Measurements from ENCODE around the gene ADARB2. TPM values are rescaled to one million over a fixed set of nuclear protein-coding genes. Genes with fewer than 3 reads are reported as not detected.

ADARB2 gene
- total RNA-seq, 1 experiment from 2014 or later, result not detected

DNA sequence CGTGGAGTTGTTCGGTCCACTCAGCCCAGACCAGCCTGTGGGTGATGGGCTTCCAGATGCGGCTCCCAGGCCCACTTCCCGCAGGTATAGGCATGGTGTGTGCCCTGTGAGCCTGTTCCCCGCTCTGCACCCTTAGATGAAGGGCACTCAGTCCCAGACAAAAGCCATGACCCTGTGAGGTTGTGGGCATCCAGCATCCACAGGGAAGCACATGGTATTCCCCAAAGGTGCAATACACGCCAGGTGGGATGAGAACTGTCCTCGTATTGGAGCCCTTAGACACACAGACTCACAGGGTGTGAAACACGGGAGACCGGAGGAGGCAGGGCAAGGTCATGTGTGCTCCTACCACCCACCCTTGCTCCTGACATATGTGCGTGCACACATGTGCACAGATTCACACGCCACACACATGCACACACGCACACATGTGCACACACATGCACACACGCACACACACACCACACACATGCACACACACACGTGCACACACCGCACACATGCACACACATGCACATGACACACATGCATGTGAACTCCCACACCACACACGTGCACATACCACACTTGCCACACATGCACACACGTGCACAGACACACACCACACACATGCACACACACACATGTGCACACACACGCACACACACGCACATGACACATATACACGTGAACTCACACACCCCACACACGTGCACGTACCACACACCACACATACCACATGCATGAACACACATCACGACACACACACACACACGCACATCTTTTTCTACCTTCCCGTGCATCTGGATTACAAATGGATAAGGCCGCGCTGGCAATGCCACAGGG lies 361.8 kb downstream of the ADARB2 start:
- no peak for DNase-seq
- Mint-ChIP-seq H3K4me3 (ENCODE audit: low read depth, unreplicated experiment) (no peak overlapping the region), H3K4me1 (ENCODE audit: low read depth, unreplicated experiment) (no peaks in the 10 kb centered on the region), H3K36me3 (ENCODE audit: insufficient read depth, unreplicated experiment) (no peaks in the 10 kb centered on the region), H3K9me3 (ENCODE audit: low read depth, unreplicated experiment) (peaks cover 4% of the 10 kb centered on the region), H3K27me3 (ENCODE audit: unreplicated experiment) (peaks cover 60% of the 10 kb centered on the region), H3K27ac (ENCODE audit: unreplicated experiment) (no peak overlapping the region)
- CTCF ChIA-PET, result no interaction called here
- intact Hi-C loops (cut with micrococcal nuclease; ENCODE audit: unreplicated experiment), result no loop called here
- BruUV-seq (replicated peaks), result no TSS peak
- TF ChIP-seq, protein P1, sequence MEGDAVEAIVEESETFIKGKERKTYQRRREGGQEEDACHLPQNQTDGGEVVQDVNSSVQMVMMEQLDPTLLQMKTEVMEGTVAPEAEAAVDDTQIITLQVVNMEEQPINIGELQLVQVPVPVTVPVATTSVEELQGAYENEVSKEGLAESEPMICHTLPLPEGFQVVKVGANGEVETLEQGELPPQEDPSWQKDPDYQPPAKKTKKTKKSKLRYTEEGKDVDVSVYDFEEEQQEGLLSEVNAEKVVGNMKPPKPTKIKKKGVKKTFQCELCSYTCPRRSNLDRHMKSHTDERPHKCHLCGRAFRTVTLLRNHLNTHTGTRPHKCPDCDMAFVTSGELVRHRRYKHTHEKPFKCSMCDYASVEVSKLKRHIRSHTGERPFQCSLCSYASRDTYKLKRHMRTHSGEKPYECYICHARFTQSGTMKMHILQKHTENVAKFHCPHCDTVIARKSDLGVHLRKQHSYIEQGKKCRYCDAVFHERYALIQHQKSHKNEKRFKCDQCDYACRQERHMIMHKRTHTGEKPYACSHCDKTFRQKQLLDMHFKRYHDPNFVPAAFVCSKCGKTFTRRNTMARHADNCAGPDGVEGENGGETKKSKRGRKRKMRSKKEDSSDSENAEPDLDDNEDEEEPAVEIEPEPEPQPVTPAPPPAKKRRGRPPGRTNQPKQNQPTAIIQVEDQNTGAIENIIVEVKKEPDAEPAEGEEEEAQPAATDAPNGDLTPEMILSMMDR (IDR thresholded peaks at IDR 0.05; ENCODE audit: unreplicated experiment), result no peak

DNA sequence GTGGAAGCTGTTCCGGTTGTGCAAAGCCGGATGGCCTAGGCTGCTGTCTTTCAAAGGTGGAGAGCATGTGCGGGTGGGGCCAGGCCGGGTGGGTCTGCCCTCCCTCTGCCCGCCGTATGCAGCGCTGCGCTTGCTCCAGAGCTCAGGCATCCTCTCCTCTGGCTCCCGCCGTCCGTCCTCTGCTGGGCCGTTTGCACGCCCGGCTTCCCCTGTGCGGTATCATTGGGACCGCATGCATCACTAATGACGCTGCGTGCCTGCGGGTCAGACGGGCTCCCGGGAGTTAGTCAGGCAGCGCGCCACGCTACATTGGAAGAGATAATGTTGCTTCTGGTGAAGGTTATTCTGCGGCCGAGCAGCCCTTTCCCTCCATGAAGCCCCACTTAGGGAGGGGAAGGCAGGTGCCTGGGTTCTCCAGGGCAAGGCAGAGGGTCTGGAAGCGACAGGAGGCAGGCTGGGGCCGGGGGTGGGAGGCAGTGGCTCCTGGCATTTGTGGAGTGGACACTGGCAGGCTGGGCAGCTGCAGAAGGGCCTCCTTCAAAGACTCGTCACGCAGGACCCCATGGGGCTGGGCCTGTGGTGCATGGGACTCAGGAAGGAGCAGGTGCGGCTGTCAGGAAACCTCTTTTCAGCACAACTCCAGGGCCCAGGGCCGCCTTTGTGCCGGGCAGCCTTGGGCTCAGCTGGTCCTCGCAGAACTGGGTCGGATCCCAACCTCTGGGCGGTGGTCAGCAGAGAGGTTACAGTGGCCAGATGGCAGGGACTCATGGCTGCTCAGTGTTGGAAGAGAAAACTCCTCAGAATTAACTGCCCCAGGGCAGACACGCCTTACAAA lies 362.6 kb downstream of the ADARB2 start:
- Mint-ChIP-seq H3K27me3 (ENCODE audit: unreplicated experiment) (peaks cover 60% of the 10 kb centered on the region), H3K4me3 (ENCODE audit: low read depth, unreplicated experiment) (no peak overlapping the region), H3K27ac (ENCODE audit: unreplicated experiment) (no peak overlapping the region), H3K36me3 (ENCODE audit: insufficient read depth, unreplicated experiment) (no peaks in the 10 kb centered on the region), H3K4me1 (ENCODE audit: low read depth, unreplicated experiment) (no peaks in the 10 kb centered on the region), H3K9me3 (ENCODE audit: low read depth, unreplicated experiment) (peaks cover 4% of the 10 kb centered on the region)
- intact Hi-C loops (cut with micrococcal nuclease; ENCODE audit: unreplicated experiment), result no loop called here
- BruUV-seq (replicated peaks), result no TSS peak
- TF ChIP-seq, protein P1 (IDR thresholded peaks at IDR 0.05; ENCODE audit: unreplicated experiment), result no peak
- DNase-seq, result no peak
- CTCF ChIA-PET, result no interaction called here

DNA sequence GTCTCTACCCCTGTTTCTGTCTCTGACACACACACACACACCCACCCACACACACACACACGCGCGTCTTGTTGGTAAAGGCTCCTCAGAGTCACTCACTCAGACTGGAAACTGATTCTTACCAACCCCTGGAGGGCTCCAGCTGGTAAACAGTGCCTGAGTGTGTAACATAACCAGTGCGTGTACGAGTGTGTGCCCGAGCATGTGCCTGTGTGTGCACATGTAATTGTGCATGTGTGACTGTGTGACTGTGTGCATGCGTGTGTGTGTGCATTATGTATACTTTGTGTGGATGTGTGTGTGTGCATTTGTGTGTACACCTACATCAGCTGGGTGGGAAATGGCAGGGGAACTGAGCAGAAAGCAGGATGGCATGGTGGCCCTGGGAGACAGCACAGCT lies 364.0 kb downstream of the ADARB2 start:
- H3K27ac Mint-ChIP-seq (ENCODE audit: unreplicated experiment), result no peak overlapping the region
- H3K27me3 Mint-ChIP-seq (ENCODE audit: unreplicated experiment), result peaks cover 60% of the 10 kb centered on the region
- CTCF ChIA-PET, result no interaction called here
- peaks cover 4% of the 10 kb centered on the region for H3K9me3 Mint-ChIP-seq (ENCODE audit: low read depth, unreplicated experiment)
- BruUV-seq (replicated peaks), result no TSS peak
- H3K36me3 Mint-ChIP-seq (ENCODE audit: insufficient read depth, unreplicated experiment), result no peaks in the 10 kb centered on the region
- no peak for DNase-seq
- intact Hi-C loops (cut with micrococcal nuclease; ENCODE audit: unreplicated experiment), result no loop called here
- H3K4me3 Mint-ChIP-seq (ENCODE audit: low read depth, unreplicated experiment), result no peak overlapping the region
- TF ChIP-seq, protein P1 (IDR thresholded peaks at IDR 0.05; ENCODE audit: unreplicated experiment), result no peak
- no peaks in the 10 kb centered on the region for H3K4me1 Mint-ChIP-seq (ENCODE audit: low read depth, unreplicated experiment)

DNA sequence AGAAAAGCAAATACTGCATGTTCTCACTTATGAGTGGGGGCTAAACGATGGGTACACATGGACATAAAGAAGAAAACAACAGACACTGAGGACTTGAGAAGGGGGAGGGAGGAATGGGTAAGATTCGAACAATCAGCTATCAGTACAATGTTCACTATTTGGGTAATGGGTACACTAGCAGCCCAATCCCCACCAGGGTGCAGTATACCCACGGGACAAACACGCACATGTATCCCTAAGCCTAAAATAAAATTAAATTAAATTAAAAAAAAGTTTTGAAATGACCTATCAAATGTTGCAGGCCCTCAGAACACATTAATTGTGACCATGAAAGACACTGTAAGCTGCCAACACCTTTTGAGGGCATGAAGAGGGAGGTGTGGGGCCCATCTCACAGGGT lies 365.1 kb downstream of the ADARB2 start:
- intact Hi-C loops (cut with micrococcal nuclease; ENCODE audit: unreplicated experiment), result no loop called here
- H3K36me3 Mint-ChIP-seq (ENCODE audit: insufficient read depth, unreplicated experiment), result no peaks in the 10 kb centered on the region
- peaks cover 4% of the 10 kb centered on the region for H3K9me3 Mint-ChIP-seq (ENCODE audit: low read depth, unreplicated experiment)
- H3K4me1 Mint-ChIP-seq (ENCODE audit: low read depth, unreplicated experiment), result no peaks in the 10 kb centered on the region
- no peak overlapping the region for H3K27ac Mint-ChIP-seq (ENCODE audit: unreplicated experiment)
- no peak for DNase-seq
- no TSS peak for BruUV-seq (replicated peaks)
- TF ChIP-seq, protein P1 (IDR thresholded peaks at IDR 0.05; ENCODE audit: unreplicated experiment), result no peak
- CTCF ChIA-PET, result no interaction called here
- no peak overlapping the region for H3K4me3 Mint-ChIP-seq (ENCODE audit: low read depth, unreplicated experiment)
- peaks cover 60% of the 10 kb centered on the region for H3K27me3 Mint-ChIP-seq (ENCODE audit: unreplicated experiment)

Measured in Calu3 (cell line).